NCI-H146 treated with DMSO at 0.1 percent for 48 hours (cell line): ENCODE data around the gene PIGZ.

ENCODE experiments used
- DNase-seq: peaks from one replicate; lab custom pipeline; 2025; ENCODE audit not compliant: unreplicated experiment; lab: John Stamatoyannopoulos, UW

Gene PIGZ

GRCh38 chr3:196983186-196983585 lies 14.6 kb upstream of the PIGZ start:
- DNase-seq: no peak

- DNase-seq: no peak
These were observed 13.0 kb upstream of the PIGZ start for GRCh38 chr3:196981657-196982056.

GRCh38 chr3:196979545-196979944 lies 10.9 kb upstream of the PIGZ start:
- no peak for DNase-seq

GRCh38 chr3:196976941-196977340 lies 8.3 kb upstream of the PIGZ start:
- no peak for DNase-seq

- no peak for DNase-seq
These were observed 6.7 kb upstream of the PIGZ start for GRCh38 chr3:196975349-196975748.

- DNase-seq: no peak
These were observed 6.0 kb upstream of the PIGZ start for GRCh38 chr3:196974661-196975060.

- DNase-seq: no peak
These were observed 2.6 kb upstream of the PIGZ start for GRCh38 chr3:196971094-196971698.

GRCh38 chr3:196970547-196971093 lies 2.0 kb upstream of the PIGZ start:
- DNase-seq: no peak

- peak; percentile 35 for DNase-seq
These were observed 1.3 kb upstream of the PIGZ start for GRCh38 chr3:196969660-196970546.

GRCh38 chr3:196969134-196969659 lies 564 bp upstream of the PIGZ start:
- peak; percentile 11 for DNase-seq

- no peak for DNase-seq
These were observed 1.0 kb downstream of the PIGZ start for GRCh38 chr3:196967412-196968232.

- DNase-seq: no peak
These were observed 1.9 kb downstream of the PIGZ start for GRCh38 chr3:196966526-196967401.

- DNase-seq: no peak
These were observed 2.8 kb downstream of the PIGZ start for GRCh38 chr3:196965804-196966173.

GRCh38 chr3:196965112-196965803 lies 3.4 kb downstream of the PIGZ start:
- no peak for DNase-seq

GRCh38 chr3:196963631-196963953 lies 5.0 kb downstream of the PIGZ start:
- DNase-seq: no peak

- no peak for DNase-seq
These were observed 5.6 kb downstream of the PIGZ start for GRCh38 chr3:196962930-196963630.

- DNase-seq: no peak
These were observed 6.3 kb downstream of the PIGZ start for GRCh38 chr3:196962108-196962929.

GRCh38 chr3:196954832-196955231 lies 13.8 kb downstream of the PIGZ start:
- DNase-seq: no peak
